ENCODE measurements around the gene ADAMTS3.

The ADAMTS3 gene

GRCh38 chr4:72394012-72394663 lies 174.9 kb downstream of the ADAMTS3 start:
- no peak for DNase-seq

- no peak for DNase-seq
Observed at GRCh38 chr4:72391281-72391680, 177.7 kb downstream of the ADAMTS3 start.

GRCh38 chr4:72390409-72390808 lies 178.6 kb downstream of the ADAMTS3 start:
- no peak for DNase-seq

GRCh38 chr4:72388521-72388920 lies 180.5 kb downstream of the ADAMTS3 start:
- DNase-seq = no peak

- DNase-seq = no peak
Observed at GRCh38 chr4:72387959-72388358, 181.1 kb downstream of the ADAMTS3 start.

- no peak for DNase-seq
Observed at GRCh38 chr4:72383439-72383838, 185.6 kb downstream of the ADAMTS3 start.

- DNase-seq = no peak
Observed at GRCh38 chr4:72378901-72379300, 190.1 kb downstream of the ADAMTS3 start.

- DNase-seq = no peak
Observed at GRCh38 chr4:72377491-72378194, 191.4 kb downstream of the ADAMTS3 start.

GRCh38 chr4:72376901-72377300 lies 192.1 kb downstream of the ADAMTS3 start:
- DNase-seq = no peak

GRCh38 chr4:72375073-72375736 lies 193.8 kb downstream of the ADAMTS3 start:
- no peak for DNase-seq

- DNase-seq = no peak
Observed at GRCh38 chr4:72374159-72374558, 194.9 kb downstream of the ADAMTS3 start.

GRCh38 chr4:72366601-72367000 lies 202.4 kb downstream of the ADAMTS3 start:
- no peak for DNase-seq

GRCh38 chr4:72365981-72366380 lies 203.0 kb downstream of the ADAMTS3 start:
- DNase-seq = no peak

GRCh38 chr4:72365016-72365415 lies 204.0 kb downstream of the ADAMTS3 start:
- no peak for DNase-seq

GRCh38 chr4:72360075-72360474 lies 208.9 kb downstream of the ADAMTS3 start:
- DNase-seq = no peak

GRCh38 chr4:72358483-72358882 lies 210.5 kb downstream of the ADAMTS3 start:
- DNase-seq = no peak

- DNase-seq = no peak
Observed at GRCh38 chr4:72357908-72358307, 211.1 kb downstream of the ADAMTS3 start.

- no peak for DNase-seq
Observed at GRCh38 chr4:72352711-72353110, 216.3 kb downstream of the ADAMTS3 start.

- DNase-seq = no peak
Observed at GRCh38 chr4:72351521-72351920, 217.5 kb downstream of the ADAMTS3 start.

- no peak for DNase-seq
Observed at GRCh38 chr4:72348701-72349100, 220.3 kb downstream of the ADAMTS3 start.

- no peak for DNase-seq
Observed at GRCh38 chr4:72344418-72344817, 224.6 kb downstream of the ADAMTS3 start.

- DNase-seq = no peak
Observed at GRCh38 chr4:72341432-72341820, 227.6 kb downstream of the ADAMTS3 start.

- no peak for DNase-seq
Observed at GRCh38 chr4:72340803-72341431, 228.1 kb downstream of the ADAMTS3 start.

- no peak for DNase-seq
Observed at GRCh38 chr4:72338060-72338459, 231.0 kb downstream of the ADAMTS3 start.
